ENCODE data around the gene HAND2. TPM values are rescaled to one million over a fixed set of nuclear protein-coding genes. Genes with fewer than 3 reads are reported as not detected.

Gene HAND2
- total RNA-seq, 1 experiment from 2014 or later, result not detected

GRCh38 chr4:173521467-173522159, 8.4 kb downstream of the HAND2 start:
- Histone ChIP-seq H3K27ac (no peak overlapping the region), H3K27me3 (replicated peaks) (peaks cover 18% of the 10 kb centered on the region), H3K36me3 (no peaks in the 10 kb centered on the region), H3K9me3 (replicated peaks) (peaks cover 4% of the 10 kb centered on the region; the same call in 1 of the 2 replicates), H3K4me1 (replicated peaks) (peaks cover 7% of the 10 kb centered on the region), H3K4me3 (no peak overlapping the region)
- DNase-seq (ENCODE audit: low read depth in 1 of 2, low spot score in 2 of 2), result no peak

GRCh38 chr4:173520921-173521466, 9.0 kb downstream of the HAND2 start:
- no peaks in the 10 kb centered on the region for H3K36me3 ChIP-seq
- H3K4me1 ChIP-seq (replicated peaks), result peaks cover 7% of the 10 kb centered on the region
- peaks cover 24% of the 10 kb centered on the region for H3K27me3 ChIP-seq (replicated peaks)
- H3K4me3 ChIP-seq, result no peak overlapping the region
- H3K27ac ChIP-seq, result no peak overlapping the region
- H3K9me3 ChIP-seq (replicated peaks), result peaks cover 4% of the 10 kb centered on the region; the same call in 1 of the 2 replicates
- DNase-seq (ENCODE audit: low read depth in 1 of 2, low spot score in 2 of 2), result no peak

- Histone ChIP-seq H3K36me3 (no peaks in the 10 kb centered on the region), H3K27ac (no peak overlapping the region), H3K4me1 (replicated peaks) (peaks cover 7% of the 10 kb centered on the region), H3K4me3 (no peak overlapping the region), H3K9me3 (replicated peaks) (peaks cover 4% of the 10 kb centered on the region; the same call in 1 of the 2 replicates), H3K27me3 (replicated peaks) (peaks cover 29% of the 10 kb centered on the region)
- DNase-seq (ENCODE audit: low read depth in 1 of 2, low spot score in 2 of 2), result no peak
Observed at GRCh38 chr4:173519111-173520101, 10.6 kb downstream of the HAND2 start.

GRCh38 chr4:173518425-173519102, 11.5 kb downstream of the HAND2 start:
- no peak overlapping the region for H3K27ac ChIP-seq
- H3K36me3 ChIP-seq, result no peaks in the 10 kb centered on the region
- no peak overlapping the region for H3K4me3 ChIP-seq
- peaks cover 4% of the 10 kb centered on the region; the same call in 1 of the 2 replicates for H3K9me3 ChIP-seq (replicated peaks)
- no peak for DNase-seq (ENCODE audit: low read depth in 1 of 2, low spot score in 2 of 2)
- H3K27me3 ChIP-seq (replicated peaks), result peaks cover 32% of the 10 kb centered on the region
- peaks cover 7% of the 10 kb centered on the region for H3K4me1 ChIP-seq (replicated peaks)

- DNase-seq (ENCODE audit: low read depth in 1 of 2, low spot score in 2 of 2), result no peak
- Histone ChIP-seq H3K27me3 (replicated peaks) (peaks cover 32% of the 10 kb centered on the region), H3K9me3 (replicated peaks) (peaks cover 2% of the 10 kb centered on the region; the same call in 1 of the 2 replicates), H3K4me1 (replicated peaks) (peaks cover 7% of the 10 kb centered on the region), H3K27ac (no peak overlapping the region), H3K36me3 (no peaks in the 10 kb centered on the region), H3K4me3 (no peak overlapping the region)
Observed at GRCh38 chr4:173517781-173518424, 12.1 kb downstream of the HAND2 start.

- Histone ChIP-seq H3K4me3 (no peak overlapping the region), H3K9me3 (replicated peaks) (no peaks in the 10 kb centered on the region), H3K27me3 (replicated peaks) (peaks cover 24% of the 10 kb centered on the region), H3K36me3 (no peaks in the 10 kb centered on the region), H3K4me1 (replicated peaks) (peaks cover under 1% of the 10 kb centered on the region), H3K27ac (no peak overlapping the region)
- DNase-seq (ENCODE audit: low read depth in 1 of 2, low spot score in 2 of 2), result no peak
Observed at GRCh38 chr4:173516621-173517524, 13.2 kb downstream of the HAND2 start.

- Histone ChIP-seq H3K27me3 (replicated peaks) (peaks cover 23% of the 10 kb centered on the region; the same call in 1 of the 2 replicates), H3K4me1 (replicated peaks) (no peaks in the 10 kb centered on the region), H3K9me3 (replicated peaks) (no peaks in the 10 kb centered on the region), H3K27ac (no peak overlapping the region), H3K36me3 (no peaks in the 10 kb centered on the region), H3K4me3 (no peak overlapping the region)
- no peak for DNase-seq (ENCODE audit: low read depth in 1 of 2, low spot score in 2 of 2)
Observed at GRCh38 chr4:173515458-173515857, 14.6 kb downstream of the HAND2 start.

GRCh38 chr4:173514641-173515217, 15.3 kb downstream of the HAND2 start:
- Histone ChIP-seq H3K27me3 (replicated peaks) (peaks cover 27% of the 10 kb centered on the region; the same call in 1 of the 2 replicates), H3K36me3 (no peaks in the 10 kb centered on the region), H3K4me1 (replicated peaks) (no peaks in the 10 kb centered on the region), H3K27ac (no peak overlapping the region), H3K4me3 (no peak overlapping the region), H3K9me3 (replicated peaks) (no peaks in the 10 kb centered on the region)
- DNase-seq (ENCODE audit: low read depth in 1 of 2, low spot score in 2 of 2), result no peak

GRCh38 chr4:173513651-173514050, 16.4 kb downstream of the HAND2 start:
- Histone ChIP-seq H3K36me3 (no peaks in the 10 kb centered on the region), H3K27ac (no peak overlapping the region), H3K9me3 (replicated peaks) (no peaks in the 10 kb centered on the region), H3K4me3 (no peak overlapping the region), H3K4me1 (replicated peaks) (no peaks in the 10 kb centered on the region), H3K27me3 (replicated peaks) (peaks cover 27% of the 10 kb centered on the region; the same call in 1 of the 2 replicates)
- no peak for DNase-seq (ENCODE audit: low read depth in 1 of 2, low spot score in 2 of 2)

GRCh38 chr4:173511787-173512361, 18.2 kb downstream of the HAND2 start:
- H3K27me3 ChIP-seq (replicated peaks), result peaks cover 26% of the 10 kb centered on the region; the same call in 1 of the 2 replicates
- H3K9me3 ChIP-seq (replicated peaks), result no peaks in the 10 kb centered on the region
- no peaks in the 10 kb centered on the region for H3K4me1 ChIP-seq (replicated peaks)
- H3K36me3 ChIP-seq, result no peaks in the 10 kb centered on the region
- no peak overlapping the region for H3K27ac ChIP-seq
- H3K4me3 ChIP-seq, result no peak overlapping the region
- DNase-seq (ENCODE audit: low read depth in 1 of 2, low spot score in 2 of 2), result no peak

- Histone ChIP-seq H3K27me3 (replicated peaks) (peaks cover 19% of the 10 kb centered on the region), H3K4me3 (no peak overlapping the region), H3K4me1 (replicated peaks) (no peaks in the 10 kb centered on the region), H3K36me3 (no peaks in the 10 kb centered on the region), H3K27ac (no peak overlapping the region), H3K9me3 (replicated peaks) (no peaks in the 10 kb centered on the region)
- DNase-seq (ENCODE audit: low read depth in 1 of 2, low spot score in 2 of 2), result no peak
Observed at GRCh38 chr4:173509036-173510001, 20.7 kb downstream of the HAND2 start.

All from SJSA1 (cell line).